IMR-90 (cell line): ENCODE measurements around the gene NDFIP2. TPM values are rescaled to one million over a fixed set of nuclear protein-coding genes. Genes with fewer than 3 reads are reported as not detected.

Source experiments
- ATAC-seq: fragments of 200-7000 bp; cut with Tn5 transposase; 2 replicates; pipeline ENCODE4 v1.9.1; 2020; ENCODE audit warnings: low read depth, mild to moderate bottlenecking, moderate library complexity
- BruUV-seq: library from RNA; stranded (reverse); fragments of 400-500 nt; replicated peaks from 2 replicates; lab custom pipeline; 2021; lab: Mats Ljungman, UMichigan
- CTCF ChIA-PET: fragments of 300-600 bp; formaldehyde crosslinking; extraction: SDS; loops from one replicate; lab custom pipeline; 2021; ENCODE audit warnings: antibody characterized with exemption; lab: Yijun Ruan, JAX
- POLR2A ChIA-PET: fragments of 300-600 bp; sonication (Branson Sonifier 250); formaldehyde crosslinking; loops from one replicate; lab custom pipeline; 2022; ENCODE audit warnings: antibody characterized with exemption; ENCODE audit not compliant: unreplicated experiment; lab: Charles Lee
- DNase-seq: peaks from one replicate; pipeline ENCODE4 v3.0.0; 2013
- H2AFZ ChIP-seq: replicated peaks from 2 replicates; pipeline ENCODE3; 2013; ENCODE audit warnings: low read length, mild to moderate bottlenecking; ENCODE audit not compliant: poor library complexity
- H2AK5ac ChIP-seq: 2 replicates; pipeline ENCODE4 v1.6.1; 2013; ENCODE audit warnings: low read depth, low read length, inconsistent platforms
- H2AK9ac ChIP-seq: replicated peaks from 2 replicates; pipeline ENCODE3; 2013; ENCODE audit warnings: mild to moderate bottlenecking, low read depth, low read length, moderate library complexity; ENCODE audit not compliant: poor library complexity
- H2BK120ac ChIP-seq: 2 replicates; pipeline ENCODE4 v1.6.1; 2013; ENCODE audit warnings: low read depth, low read length, inconsistent platforms
- H2BK15ac ChIP-seq: 3 replicates; pipeline ENCODE4 v1.6.1; 2013; ENCODE audit warnings: low read depth, low read length, inconsistent platforms
- H2BK20ac ChIP-seq: 2 replicates; pipeline ENCODE4 v1.6.1; 2013; ENCODE audit warnings: low read depth, mild to moderate bottlenecking, inconsistent platforms, low read length, moderate library complexity
- H2BK5ac ChIP-seq: 2 replicates; pipeline ENCODE4 v1.6.1; 2013; ENCODE audit warnings: mild to moderate bottlenecking, low read depth, low read length, inconsistent platforms; ENCODE audit not compliant: poor library complexity, severe bottlenecking
- H3K14ac ChIP-seq: replicated peaks from 2 replicates; pipeline ENCODE4 v1.6.1; 2013; ENCODE audit warnings: low read depth, low read length, inconsistent platforms
- H3K18ac ChIP-seq: 2 replicates; pipeline ENCODE4 v1.6.1; 2013; ENCODE audit warnings: low read depth, low read length, control low read depth
- H3K23ac ChIP-seq: 2 replicates; pipeline ENCODE4 v1.6.1; 2013; ENCODE audit warnings: low read depth, low read length, inconsistent platforms
- H3K27ac ChIP-seq: 2 replicates; pipeline ENCODE4 v1.5.1; 2013; ENCODE audit warnings: mild to moderate bottlenecking, control low read depth, low read length; ENCODE audit not compliant: insufficient read depth
- H3K27me3 ChIP-seq: 2 replicates; pipeline ENCODE4 v1.6.1; 2013; ENCODE audit warnings: low read length; ENCODE audit not compliant: control insufficient read depth, insufficient read depth
- H3K36me3 ChIP-seq: 2 replicates; pipeline ENCODE4 v1.6.1; 2013; ENCODE audit warnings: low read length, mixed read lengths; ENCODE audit not compliant: control insufficient read depth, insufficient read depth
- H3K4ac ChIP-seq: 2 replicates; pipeline ENCODE4 v1.6.1; 2013; ENCODE audit warnings: low read depth, low read length, inconsistent platforms
- H3K4me1 ChIP-seq: 2 replicates; pipeline ENCODE4 v1.6.1; 2013; ENCODE audit warnings: low read length, mixed read lengths; ENCODE audit not compliant: control insufficient read depth, insufficient read depth
- H3K4me2 ChIP-seq: 2 replicates; pipeline ENCODE4 v1.6.1; 2013; ENCODE audit warnings: low read depth, mild to moderate bottlenecking, control low read depth, low read length, moderate library complexity
- H3K4me3 ChIP-seq: 2 replicates; pipeline ENCODE4 v1.5.1; 2013; ENCODE audit warnings: low read depth, mild to moderate bottlenecking, control low read depth, low read length, moderate library complexity; ENCODE audit not compliant: insufficient read depth
- H3K56ac ChIP-seq: 2 replicates; pipeline ENCODE4 v1.6.1; 2013; ENCODE audit warnings: low read length, inconsistent platforms; ENCODE audit not compliant: insufficient read depth; ENCODE audit errors: extremely low read depth
- H3K79me1 ChIP-seq, 2 experiments: 2 replicates each; pipeline ENCODE4 v1.6.1; 2013; ENCODE audit warnings: low read length in 2 of 2, inconsistent platforms in 1 of 2, low read depth in 1 of 2
- H3K9ac ChIP-seq: 2 replicates; pipeline ENCODE4 v1.6.1; 2013; ENCODE audit warnings: low read depth, low read length, control low read depth
- H3K9me1 ChIP-seq: 2 replicates; pipeline ENCODE4 v1.6.1; 2013; ENCODE audit warnings: low read length, inconsistent platforms; ENCODE audit not compliant: insufficient read depth
- H3K9me3 ChIP-seq: 2 replicates; pipeline ENCODE4 v1.6.1; 2013; ENCODE audit warnings: low read length; ENCODE audit not compliant: control insufficient read depth, insufficient read depth
- H4K20me1 ChIP-seq: 2 replicates; pipeline ENCODE4 v1.6.1; 2013; ENCODE audit warnings: low read length, inconsistent platforms; ENCODE audit not compliant: insufficient read depth
- H4K5ac ChIP-seq: 2 replicates; pipeline ENCODE4 v1.6.1; 2013; ENCODE audit warnings: mild to moderate bottlenecking, low read depth, low read length, control low read depth
- H4K8ac ChIP-seq, 2 experiments: 2 replicates each; pipeline ENCODE4 v1.6.1; 2013; ENCODE audit warnings: low read depth in 2 of 2, low read length in 2 of 2, control low read depth in 1 of 2, inconsistent platforms in 1 of 2
- H4K91ac ChIP-seq: 2 replicates; pipeline ENCODE4 v1.6.1; 2013; ENCODE audit warnings: low read depth, low read length, inconsistent platforms; ENCODE audit not compliant: insufficient read depth
- CEBPB ChIP-seq: IDR thresholded peaks from 2 replicates; pipeline ENCODE4 v1.6.1; 2012; ENCODE audit warnings: low read depth, low read length, improper control_type of control experiment
- FOS ChIP-seq: fragments of 150-350 bp; IDR thresholded peaks from 2 replicates; pipeline ENCODE4 v1.6.1; 2016; ENCODE audit warnings: low read depth, low read length
- MAZ ChIP-seq: IDR thresholded peaks from 2 replicates; pipeline ENCODE4 v1.6.1; 2012; ENCODE audit warnings: low read depth, mild to moderate bottlenecking, low read length, improper control_type of control experiment, moderate library complexity, borderline replicate concordance
- NFE2L2 ChIP-seq: fragments of 150-350 bp; IDR thresholded peaks from 2 replicates; pipeline ENCODE4 v1.6.1; 2016; ENCODE audit warnings: low read depth, mild to moderate bottlenecking, low read length
- RAD21 ChIP-seq: IDR thresholded peaks from 2 replicates; pipeline ENCODE4 v1.6.1; 2012; ENCODE audit warnings: low read length, improper control_type of control experiment
- dilution Hi-C: fragments of 300-500 bp; cut with HindIII; formaldehyde crosslinking; loops from one replicate; pipeline ENCODE4 v1.14.3; 2018; ENCODE audit warnings: low sequenced_read_pairs; ENCODE audit not compliant: unreplicated experiment
- in situ Hi-C: fragments of 300-500 bp; cut with MboI; formaldehyde crosslinking; loops from 3 replicates; pipeline ENCODE4 v1.14.3; 2019; ENCODE audit warnings: low sequenced_read_pairs, inconsistent platforms, mixed read lengths
- intact Hi-C: fragments of 100-400 bp; cut with micrococcal nuclease; formaldehyde crosslinking; loops from 2 replicates; pipeline ENCODE4 v1.10.0; 2022
- polyA plus RNA-seq, 3 experiments: library from polyadenylated mRNA; depleted of rRNA; stranded (reverse); fragments of >200 nt; gene quantifications; 2 replicates each; pipeline ENCODE4 v1.2.3, GENCODE V29; 2012; ENCODE audit warnings: low replicate concordance in 1 of 3
- total RNA-seq: library from RNA; depleted of rRNA; stranded (reverse); fragments of >200 nt; gene quantifications from 2 replicates; pipeline ENCODE4 v1.2.3, GENCODE V29; 2012
- TF ChIP-seq, protein P1 (sequence below): conservative IDR thresholded peaks from 2 replicates; pipeline ENCODE4 v1.5.1; 2012; ENCODE audit warnings: mild to moderate bottlenecking, low read depth, low read length, improper control_type of control experiment
- TF ChIP-seq, protein P2 (sequence below): fragments of 150-350 bp; IDR thresholded peaks from 2 replicates; pipeline ENCODE4 v1.6.1; 2016; ENCODE audit warnings: low read depth, mild to moderate bottlenecking, low read length, moderate library complexity, borderline replicate concordance

Gene NDFIP2
- total and polyA plus RNA-seq, 2 of the 4 experiments (the other 2 are of a cell fraction), result 23.8 to 25.8 TPM

DNA sequence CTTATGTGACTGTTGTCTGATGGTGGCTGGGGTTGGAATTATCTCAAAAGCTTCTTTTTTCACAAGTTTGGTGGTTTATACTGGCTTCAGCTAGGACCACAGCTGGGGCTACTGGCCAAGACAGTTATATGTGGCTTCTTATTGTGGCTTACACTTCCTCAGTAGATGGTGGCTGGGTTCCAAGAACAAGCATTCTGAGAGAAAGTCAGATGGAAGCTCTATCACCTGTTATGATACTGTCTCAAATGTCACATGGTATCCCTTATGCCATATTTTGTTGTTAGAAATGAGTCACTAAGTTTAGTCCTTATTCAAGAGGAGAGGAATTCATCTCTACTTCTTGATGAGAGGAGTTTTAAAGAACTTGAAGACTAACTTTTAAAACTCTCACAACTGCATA lies 41.6 kb downstream of the NDFIP2 start:
- dilution Hi-C loops (no loop called here), intact Hi-C loops (no loop called here), in situ Hi-C loops (no loop called here)
- H3K14ac ChIP-seq, result no peak overlapping the region
- ChIA-PET CTCF (no interaction called here), POLR2A (no interaction called here)
- no peak overlapping the region for H3K4ac ChIP-seq
- no peaks in the 10 kb centered on the region for H3K9me3 ChIP-seq
- no peak overlapping the region for H2BK20ac ChIP-seq
- H3K27me3 ChIP-seq, result no peaks in the 10 kb centered on the region
- H3K9me1 ChIP-seq, result 0 out of 2 replicates have a peak, but pooled peaks cover under 1% of the 10 kb centered on the region
- no peak overlapping the region for H2AFZ ChIP-seq
- peaks cover 3% of the 10 kb centered on the region; the same call in 1 of the 2 replicates for H3K36me3 ChIP-seq
- H2BK120ac ChIP-seq, result no peak overlapping the region
- H4K8ac ChIP-seq, result no peak overlapping the region
- H3K79me1 ChIP-seq, result peaks cover 7 to 9% of the 10 kb centered on the region in 2 experiments; a peak in 3 of 4 replicates
- TF ChIP-seq MAZ, result no peak
- TF ChIP-seq, protein P1, sequence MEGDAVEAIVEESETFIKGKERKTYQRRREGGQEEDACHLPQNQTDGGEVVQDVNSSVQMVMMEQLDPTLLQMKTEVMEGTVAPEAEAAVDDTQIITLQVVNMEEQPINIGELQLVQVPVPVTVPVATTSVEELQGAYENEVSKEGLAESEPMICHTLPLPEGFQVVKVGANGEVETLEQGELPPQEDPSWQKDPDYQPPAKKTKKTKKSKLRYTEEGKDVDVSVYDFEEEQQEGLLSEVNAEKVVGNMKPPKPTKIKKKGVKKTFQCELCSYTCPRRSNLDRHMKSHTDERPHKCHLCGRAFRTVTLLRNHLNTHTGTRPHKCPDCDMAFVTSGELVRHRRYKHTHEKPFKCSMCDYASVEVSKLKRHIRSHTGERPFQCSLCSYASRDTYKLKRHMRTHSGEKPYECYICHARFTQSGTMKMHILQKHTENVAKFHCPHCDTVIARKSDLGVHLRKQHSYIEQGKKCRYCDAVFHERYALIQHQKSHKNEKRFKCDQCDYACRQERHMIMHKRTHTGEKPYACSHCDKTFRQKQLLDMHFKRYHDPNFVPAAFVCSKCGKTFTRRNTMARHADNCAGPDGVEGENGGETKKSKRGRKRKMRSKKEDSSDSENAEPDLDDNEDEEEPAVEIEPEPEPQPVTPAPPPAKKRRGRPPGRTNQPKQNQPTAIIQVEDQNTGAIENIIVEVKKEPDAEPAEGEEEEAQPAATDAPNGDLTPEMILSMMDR, result no peak
- TF ChIP-seq RAD21, result no peak
- TF ChIP-seq CEBPB, result no peak
- TF ChIP-seq NFE2L2, result no peak
- no peak for TF ChIP-seq FOS
- TF ChIP-seq, protein P2, sequence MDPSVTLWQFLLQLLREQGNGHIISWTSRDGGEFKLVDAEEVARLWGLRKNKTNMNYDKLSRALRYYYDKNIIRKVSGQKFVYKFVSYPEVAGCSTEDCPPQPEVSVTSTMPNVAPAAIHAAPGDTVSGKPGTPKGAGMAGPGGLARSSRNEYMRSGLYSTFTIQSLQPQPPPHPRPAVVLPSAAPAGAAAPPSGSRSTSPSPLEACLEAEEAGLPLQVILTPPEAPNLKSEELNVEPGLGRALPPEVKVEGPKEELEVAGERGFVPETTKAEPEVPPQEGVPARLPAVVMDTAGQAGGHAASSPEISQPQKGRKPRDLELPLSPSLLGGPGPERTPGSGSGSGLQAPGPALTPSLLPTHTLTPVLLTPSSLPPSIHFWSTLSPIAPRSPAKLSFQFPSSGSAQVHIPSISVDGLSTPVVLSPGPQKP, result no peak
- H3K56ac ChIP-seq, result no peak overlapping the region
- H3K9ac ChIP-seq, result no peak overlapping the region
- H3K4me1 ChIP-seq, result no peaks in the 10 kb centered on the region
- no peak overlapping the region for H2BK5ac ChIP-seq
- no peak overlapping the region for H3K27ac ChIP-seq
- H4K91ac ChIP-seq, result no peak overlapping the region
- no peak overlapping the region for H2AK9ac ChIP-seq
- H4K20me1 ChIP-seq, result peaks cover 7% of the 10 kb centered on the region; the same call in 1 of the 2 replicates
- BruUV-seq, result no TSS peak
- H2BK15ac ChIP-seq, result no peak overlapping the region
- H2AK5ac ChIP-seq, result no peak overlapping the region
- DNase-seq (peak; percentile 64), ATAC-seq (peak; percentile 24)
- no peak overlapping the region for H3K4me3 ChIP-seq
- no peak overlapping the region for H4K5ac ChIP-seq
- H3K4me2 ChIP-seq, result no peak overlapping the region
- H3K18ac ChIP-seq, result no peak overlapping the region
- no peak overlapping the region for H3K23ac ChIP-seq
